Fibroblast of mammary gland (primary cell): ENCODE results near the gene THSD7B.

Experiments
- DNase-seq: peaks from one replicate; pipeline ENCODE4 v3.0.0-alpha.2; 2010; ENCODE audit warnings: low read depth
- H3K4me3 ChIP-seq: 2 replicates; pipeline ENCODE4 v1.5.1; 2011; ENCODE audit warnings: low read depth, mild to moderate bottlenecking, low read length, moderate library complexity; ENCODE audit not compliant: control insufficient read depth
- TF ChIP-seq, protein P1 (sequence below): conservative IDR thresholded peaks from 2 replicates; pipeline ENCODE4 v1.5.1; 2011; ENCODE audit warnings: low read depth, low read length, inconsistent platforms; ENCODE audit not compliant: control insufficient read depth, insufficient read depth

THSD7B gene

DNA sequence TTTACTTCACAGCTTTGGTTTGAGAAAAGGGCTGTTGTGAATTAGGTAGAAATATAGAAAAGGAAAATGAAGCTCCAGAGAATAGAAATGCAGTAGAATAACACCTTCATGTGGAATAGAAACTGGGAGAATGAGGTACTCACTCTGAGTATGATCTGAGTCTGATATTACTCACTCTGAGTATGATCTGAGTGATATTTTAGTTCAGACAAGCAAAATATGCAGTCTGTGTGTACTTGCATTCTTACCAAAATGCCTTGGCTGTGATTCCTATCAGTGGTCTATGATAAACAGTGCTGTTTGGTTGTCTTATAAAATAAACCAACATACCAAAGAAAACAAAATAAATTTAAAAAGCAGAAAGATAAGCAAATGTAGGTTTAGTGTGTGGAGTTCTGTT lies 487.6 kb downstream of the THSD7B start:
- no peak overlapping the region for H3K4me3 ChIP-seq
- peak; percentile 49 for DNase-seq
- TF ChIP-seq, protein P1, sequence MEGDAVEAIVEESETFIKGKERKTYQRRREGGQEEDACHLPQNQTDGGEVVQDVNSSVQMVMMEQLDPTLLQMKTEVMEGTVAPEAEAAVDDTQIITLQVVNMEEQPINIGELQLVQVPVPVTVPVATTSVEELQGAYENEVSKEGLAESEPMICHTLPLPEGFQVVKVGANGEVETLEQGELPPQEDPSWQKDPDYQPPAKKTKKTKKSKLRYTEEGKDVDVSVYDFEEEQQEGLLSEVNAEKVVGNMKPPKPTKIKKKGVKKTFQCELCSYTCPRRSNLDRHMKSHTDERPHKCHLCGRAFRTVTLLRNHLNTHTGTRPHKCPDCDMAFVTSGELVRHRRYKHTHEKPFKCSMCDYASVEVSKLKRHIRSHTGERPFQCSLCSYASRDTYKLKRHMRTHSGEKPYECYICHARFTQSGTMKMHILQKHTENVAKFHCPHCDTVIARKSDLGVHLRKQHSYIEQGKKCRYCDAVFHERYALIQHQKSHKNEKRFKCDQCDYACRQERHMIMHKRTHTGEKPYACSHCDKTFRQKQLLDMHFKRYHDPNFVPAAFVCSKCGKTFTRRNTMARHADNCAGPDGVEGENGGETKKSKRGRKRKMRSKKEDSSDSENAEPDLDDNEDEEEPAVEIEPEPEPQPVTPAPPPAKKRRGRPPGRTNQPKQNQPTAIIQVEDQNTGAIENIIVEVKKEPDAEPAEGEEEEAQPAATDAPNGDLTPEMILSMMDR = no peak

DNA sequence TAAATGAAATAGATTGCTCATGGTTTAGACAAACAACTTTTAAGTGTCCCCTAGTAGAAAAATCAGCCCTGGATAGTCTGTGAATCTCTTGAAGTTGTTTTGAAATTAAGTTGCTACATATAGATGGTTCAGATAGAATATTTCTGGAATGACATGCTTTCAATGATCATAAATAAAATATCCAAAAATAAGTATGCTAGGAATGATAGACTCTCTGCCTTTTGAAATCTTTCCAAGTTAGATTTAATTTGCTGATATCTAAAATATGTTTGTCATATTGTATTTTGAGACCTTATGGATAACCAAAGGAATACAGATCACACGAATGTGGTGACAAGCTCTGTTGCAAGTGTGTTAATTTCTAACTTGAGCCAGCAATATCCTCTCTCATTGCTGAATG lies 488.7 kb downstream of the THSD7B start:
- TF ChIP-seq, protein P1 = no peak
- DNase-seq = no peak

DNA sequence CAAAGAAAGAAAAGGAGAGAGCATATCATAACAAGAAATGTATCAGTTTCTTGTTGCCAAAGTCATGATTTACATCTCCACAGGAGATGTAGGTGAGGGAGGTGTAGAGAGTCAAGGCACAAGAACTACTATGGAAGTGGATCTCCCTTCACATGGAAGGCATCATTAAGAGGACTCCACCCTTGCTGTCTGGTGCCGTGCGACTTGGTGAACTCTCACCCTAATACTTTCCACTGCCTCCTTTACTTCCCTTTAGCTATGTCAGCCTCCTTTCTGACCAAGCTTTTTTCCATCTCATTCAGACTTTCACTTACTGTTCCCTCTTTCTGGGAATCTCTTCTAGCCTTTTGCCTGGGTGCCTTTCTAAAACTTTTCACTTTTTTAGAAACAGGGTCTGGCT lies 490.0 kb downstream of the THSD7B start:
- DNase-seq = no peak
- TF ChIP-seq, protein P1 = no peak
- H3K4me3 ChIP-seq = no peak overlapping the region

More for the DNA sequence above, 488.7 kb downstream of the THSD7B start:
- no peak overlapping the region for H3K4me3 ChIP-seq

DNA sequence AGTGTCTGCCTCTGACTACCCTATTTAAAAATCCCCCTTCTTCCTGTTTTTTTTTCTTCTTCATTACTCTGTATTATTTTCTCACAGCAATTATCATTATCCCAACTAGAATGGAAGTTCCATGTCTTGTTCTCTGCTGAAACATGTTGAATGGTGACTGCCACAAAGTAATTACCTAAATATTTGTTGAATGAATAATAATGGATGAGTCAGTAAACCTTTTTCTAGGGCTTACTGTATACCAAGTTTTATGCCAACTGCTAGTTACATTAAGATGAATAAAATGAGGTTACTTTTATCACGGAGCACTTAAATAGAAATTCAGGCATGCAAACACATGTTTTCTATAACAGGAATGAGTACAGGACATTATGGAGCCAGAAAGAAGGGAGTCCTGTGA lies 490.6 kb downstream of the THSD7B start:
- TF ChIP-seq, protein P1 = no peak
- no peak overlapping the region for H3K4me3 ChIP-seq
- peak; percentile 46 for DNase-seq

DNA sequence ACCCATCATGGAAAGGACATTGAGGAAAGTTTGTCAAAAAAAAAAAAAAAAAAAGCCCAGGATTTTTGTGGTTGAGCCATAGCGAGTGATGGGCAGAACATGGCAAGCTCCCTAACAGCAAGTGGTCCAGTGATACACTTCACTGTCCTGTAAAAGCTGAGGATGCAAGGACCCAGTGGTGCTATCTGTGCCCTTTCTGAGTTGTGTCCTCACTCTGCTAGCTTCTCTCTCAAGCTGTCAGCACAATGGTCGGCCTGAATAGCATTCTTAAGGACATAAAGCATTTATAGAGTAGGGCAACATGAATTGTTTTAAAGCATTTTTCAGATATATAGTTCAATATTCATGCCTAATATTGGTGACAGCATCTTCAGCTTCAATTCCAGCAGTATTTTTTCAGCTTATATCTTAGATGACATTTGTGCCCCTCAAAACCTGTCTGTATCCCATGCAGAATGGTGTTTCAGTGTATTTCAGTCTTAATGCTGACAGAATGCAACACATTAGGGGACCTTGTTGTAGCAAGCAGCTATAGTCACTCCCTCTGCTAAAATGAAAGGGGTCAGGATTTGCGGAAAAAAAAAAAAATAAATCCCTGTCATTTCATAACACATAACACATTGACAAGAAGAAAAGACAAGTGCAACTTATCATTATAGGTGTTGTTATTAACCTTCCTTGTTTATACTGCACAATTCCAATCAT lies 496.7 kb downstream of the THSD7B start:
- DNase-seq = no peak
- H3K4me3 ChIP-seq = no peak overlapping the region
- TF ChIP-seq, protein P1 = no peak

DNA sequence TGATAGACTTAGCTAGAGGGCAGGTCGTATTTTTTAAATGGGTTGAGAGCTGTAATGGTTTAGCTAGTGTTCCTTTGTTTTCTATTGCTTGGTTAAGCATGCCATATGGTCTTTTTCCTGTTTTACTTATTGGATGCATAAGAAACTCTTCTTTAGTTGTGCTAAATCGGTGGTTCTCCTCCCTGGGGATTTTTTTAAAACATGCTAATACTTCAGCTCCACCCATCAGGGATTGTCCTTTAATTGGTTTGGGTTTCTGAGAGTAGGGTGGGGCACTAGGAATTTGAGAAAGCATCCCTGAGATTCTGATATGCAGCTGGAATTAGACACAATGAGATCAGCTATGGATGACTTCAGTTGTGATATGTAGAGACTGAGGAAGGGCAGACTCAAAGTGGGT lies 497.2 kb downstream of the THSD7B start:
- DNase-seq = no peak
- TF ChIP-seq, protein P1 = no peak
- no peak overlapping the region for H3K4me3 ChIP-seq
